Activated naive CD4-positive, alpha-beta T cell treated with anti-CD3 and anti-CD28 coated beads, Interleukin-2, amount 50 U/mL, for 16 hours (primary cell): ENCODE results near the gene ARSG.
"Not testable (repeated sequence)": the region's sequence is repeated elsewhere in the genome, so short reads cannot be mapped to it uniquely, and the experiment has no call there.

Experiments used
- DNase-seq: peaks from one replicate; pipeline ENCODE4 v3.0.0-alpha.2; 2020

Gene ARSG

DNA sequence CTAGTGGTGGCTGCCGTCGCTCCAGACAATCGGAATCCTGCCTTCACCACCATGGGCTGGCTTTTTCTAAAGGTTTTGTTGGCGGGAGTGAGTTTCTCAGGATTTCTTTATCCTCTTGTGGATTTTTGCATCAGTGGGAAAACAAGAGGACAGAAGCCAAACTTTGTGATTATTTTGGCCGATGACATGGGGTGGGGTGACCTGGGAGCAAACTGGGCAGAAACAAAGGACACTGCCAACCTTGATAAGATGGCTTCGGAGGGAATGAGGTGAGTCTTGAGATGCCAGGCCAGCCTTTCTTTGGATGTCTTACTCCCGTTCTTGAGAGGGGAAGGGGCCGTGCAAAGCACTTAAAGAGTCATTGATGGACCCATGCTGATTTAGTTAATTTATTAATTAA is 16.1 kb downstream of the ARSG start:
- no peak for DNase-seq

DNA sequence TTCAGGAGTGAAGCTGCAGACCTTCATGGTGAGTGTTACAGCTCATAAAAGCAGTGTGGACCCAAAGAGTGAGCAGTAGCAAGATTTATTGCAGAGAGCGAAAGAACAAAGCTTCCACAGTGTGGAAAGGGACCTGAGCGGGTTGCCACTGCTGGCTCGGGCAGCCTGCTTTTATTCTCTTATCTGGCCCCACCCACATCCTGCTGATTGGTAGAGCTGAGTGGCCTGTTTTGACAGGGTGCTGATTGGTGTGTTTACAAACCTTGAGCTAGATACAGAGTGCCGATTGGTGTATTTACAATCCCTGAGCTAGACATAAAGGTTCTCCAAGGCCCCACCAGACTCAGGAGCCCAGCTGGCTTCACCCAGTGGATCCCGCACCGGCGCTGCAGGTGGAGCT is 17.2 kb downstream of the ARSG start:
- DNase-seq: not testable (repeated sequence)

DNA sequence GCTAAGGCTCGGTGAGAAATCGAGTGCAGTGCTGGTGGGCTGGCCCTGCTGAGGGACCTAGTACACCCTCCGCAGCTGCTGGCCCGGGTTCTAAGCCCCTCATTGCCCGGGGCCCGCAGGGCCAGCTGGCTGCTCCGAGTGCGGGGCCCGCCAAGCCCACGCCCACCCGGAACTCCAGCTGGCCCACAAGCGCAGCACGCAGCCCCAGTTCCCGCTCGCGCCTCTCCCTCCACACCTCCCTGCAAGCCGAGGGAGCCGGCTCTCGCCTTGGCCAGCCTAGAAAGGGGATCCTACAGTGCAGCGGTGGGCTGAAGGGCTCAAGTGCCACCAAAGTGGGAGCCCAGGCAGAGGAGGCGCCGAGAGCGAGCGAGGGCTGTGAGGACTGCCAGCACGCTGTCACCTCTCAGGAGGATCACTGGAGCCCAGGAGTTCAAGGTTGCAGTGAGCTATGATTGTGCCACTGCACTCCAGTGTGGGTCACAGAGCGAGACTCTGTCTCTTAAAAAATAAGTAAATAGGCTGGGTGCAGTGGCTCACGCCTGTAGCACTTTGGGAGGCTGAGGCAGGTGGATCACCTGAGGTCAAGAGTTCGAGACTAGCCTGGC is 17.9 kb downstream of the ARSG start:
- DNase-seq: not testable (repeated sequence)

DNA sequence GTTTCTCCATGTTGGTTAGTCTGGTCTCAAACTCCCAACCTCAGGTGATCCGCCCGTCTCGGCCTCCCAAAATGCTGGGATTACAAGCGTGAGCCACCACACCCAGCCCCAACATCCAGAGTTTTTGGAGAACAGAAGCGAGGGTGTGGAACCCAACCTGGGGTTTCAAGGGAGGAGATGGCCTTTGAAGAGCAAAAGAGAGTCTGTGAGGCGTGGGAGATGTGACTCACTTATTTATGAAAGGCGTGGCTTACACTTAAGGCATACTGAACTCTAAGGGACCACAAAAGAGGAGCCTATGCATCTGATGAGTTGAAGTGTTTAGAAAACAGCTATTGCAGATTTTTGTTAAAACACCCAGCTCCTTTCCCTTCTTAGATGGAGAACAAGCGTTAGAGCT is 18.9 kb downstream of the ARSG start:
- peak; percentile 39 for DNase-seq

DNA sequence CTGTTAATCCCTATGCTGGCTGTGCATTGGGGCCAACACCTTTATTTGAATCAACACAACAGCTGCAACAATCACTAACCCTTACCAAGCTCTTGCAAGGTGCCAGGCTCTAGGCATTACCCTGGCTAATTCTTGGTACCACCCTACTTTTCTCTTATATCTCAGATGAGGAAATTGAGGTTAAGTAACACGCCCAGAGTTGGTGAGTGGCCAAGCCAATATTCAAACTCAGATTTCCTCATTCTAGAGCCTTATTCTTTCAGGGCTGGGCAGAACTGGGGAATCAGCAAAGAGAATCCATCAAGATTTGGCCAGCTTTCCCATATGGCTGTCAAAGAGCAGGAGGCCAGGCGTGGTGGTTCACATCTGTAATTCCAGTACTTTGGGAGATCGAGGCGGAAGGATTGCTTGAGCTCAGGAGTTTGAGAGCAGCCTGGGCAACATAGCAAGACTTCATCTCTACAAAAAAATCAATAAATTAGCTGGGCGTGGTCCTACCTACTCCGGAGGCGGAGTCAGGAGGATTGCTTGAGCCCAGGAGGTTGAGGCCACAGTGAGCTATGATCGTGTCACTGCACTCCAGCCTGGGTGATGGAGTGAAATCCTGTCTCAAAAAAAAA is 23.7 kb downstream of the ARSG start:
- DNase-seq: no peak

DNA sequence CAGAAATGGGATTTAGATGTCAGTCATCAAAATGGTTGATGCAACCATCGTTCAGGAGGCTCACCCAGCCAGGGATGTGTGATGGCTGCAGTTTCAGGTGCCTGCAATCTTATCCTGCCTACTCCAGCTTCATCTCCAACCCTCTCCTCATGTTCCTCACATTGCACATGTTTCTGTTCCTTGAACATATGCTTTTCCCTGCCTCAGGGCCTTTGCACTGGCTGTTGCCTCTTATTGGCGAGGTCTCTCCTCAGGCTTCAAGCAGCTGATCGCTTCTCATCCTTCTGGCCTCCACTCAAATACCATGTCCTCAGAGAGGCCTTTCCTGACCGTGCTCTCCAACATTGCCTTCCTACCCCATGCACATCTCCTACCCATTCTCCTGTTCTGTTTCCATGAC is 24.6 kb downstream of the ARSG start:
- DNase-seq: no peak

DNA sequence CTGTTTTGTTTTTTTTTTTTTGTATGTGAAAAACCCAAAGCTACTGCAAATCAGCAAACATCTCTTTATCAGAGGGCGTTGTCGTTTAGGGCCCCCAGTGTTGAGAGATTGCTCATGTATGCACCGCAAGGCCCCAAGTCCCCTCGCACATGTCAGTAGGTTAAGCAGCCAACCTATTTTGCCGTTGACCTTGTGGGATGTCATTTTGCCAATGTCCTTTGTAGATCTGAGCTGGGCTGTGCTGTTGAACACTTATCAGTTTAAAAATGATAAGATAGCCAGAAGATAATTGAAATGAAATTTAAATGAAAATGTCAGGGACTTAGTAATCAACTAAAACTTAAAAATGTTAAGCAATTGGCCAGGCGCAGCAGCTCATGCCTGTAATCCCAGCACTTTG is 26.2 kb downstream of the ARSG start:
- DNase-seq: no peak

DNA sequence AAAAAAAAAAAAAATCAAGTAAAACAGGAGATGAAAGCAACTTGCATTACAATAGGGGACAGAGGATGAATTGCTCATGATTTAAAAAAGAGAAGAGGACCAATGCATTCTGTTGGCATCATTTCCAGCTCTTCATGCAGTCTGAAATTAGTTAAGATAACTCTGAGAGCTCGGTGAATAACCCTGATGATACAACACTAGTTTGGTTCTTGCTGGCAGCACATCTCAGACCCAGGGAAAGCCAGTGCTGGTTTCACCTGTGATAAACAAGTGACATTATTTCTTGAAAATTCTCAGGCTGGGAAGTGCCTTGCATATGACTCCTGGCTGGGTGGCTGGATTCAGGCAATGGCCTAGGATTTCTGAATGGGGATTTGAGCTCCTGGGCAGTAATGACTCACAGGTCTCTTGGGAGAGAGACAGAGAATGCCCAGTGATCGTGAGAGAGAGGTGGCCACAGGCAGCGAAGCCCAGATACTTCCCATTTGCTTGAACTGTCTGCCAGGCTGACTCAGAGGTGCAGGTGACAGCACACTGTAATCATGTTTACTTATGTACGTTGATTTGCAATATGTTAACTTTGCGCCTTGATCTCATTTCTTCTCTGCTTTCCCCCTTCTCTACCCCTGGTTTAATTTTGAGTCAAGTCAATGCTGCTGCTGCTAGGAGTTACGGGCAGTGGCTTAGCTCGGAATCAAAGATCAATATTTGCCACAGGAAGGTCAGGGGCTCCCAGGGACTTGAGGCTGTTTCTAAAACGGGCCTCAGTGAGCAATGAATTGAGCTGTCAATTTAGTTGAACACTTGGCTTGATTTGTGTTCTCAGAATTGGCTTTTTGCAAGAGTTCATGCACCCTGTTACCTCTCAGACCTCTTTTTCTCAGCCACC is 27.1 kb downstream of the ARSG start:
- no peak for DNase-seq

DNA sequence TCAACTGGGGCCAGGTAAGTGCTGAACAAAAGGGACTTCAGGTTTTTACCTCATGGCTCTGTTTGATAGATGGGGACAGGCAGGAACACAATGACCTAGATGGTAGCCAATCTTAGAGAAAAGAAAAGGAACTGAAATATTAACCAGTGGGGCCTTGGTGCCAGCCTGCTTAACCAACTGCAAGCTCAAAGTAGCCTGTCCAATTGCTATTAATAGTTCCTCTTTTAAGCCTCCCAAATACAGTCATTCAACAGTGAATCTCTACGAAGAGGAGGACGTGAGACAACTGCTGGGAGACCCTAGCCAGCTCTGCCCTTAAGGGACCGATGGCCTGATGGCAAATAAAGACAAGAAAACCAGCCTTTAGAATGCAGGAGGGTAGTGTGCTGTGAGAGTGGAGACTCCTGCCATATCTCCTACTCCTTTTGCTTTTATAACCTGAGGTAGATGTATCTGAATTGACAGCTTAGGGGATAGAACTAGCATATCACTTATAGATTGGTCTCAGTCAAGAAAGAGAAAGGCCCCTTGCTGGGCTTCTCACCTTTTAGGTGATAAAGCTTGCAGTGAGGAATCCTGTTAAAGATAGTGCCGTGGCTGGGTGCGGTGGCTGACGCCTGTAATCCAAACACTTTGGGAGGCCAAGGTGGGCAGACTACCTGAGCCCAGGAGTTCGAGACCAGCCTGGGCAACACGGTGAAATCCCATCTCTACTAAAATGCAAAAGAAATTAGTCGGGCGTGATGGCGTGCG is 28.3 kb downstream of the ARSG start:
- DNase-seq: no peak

DNA sequence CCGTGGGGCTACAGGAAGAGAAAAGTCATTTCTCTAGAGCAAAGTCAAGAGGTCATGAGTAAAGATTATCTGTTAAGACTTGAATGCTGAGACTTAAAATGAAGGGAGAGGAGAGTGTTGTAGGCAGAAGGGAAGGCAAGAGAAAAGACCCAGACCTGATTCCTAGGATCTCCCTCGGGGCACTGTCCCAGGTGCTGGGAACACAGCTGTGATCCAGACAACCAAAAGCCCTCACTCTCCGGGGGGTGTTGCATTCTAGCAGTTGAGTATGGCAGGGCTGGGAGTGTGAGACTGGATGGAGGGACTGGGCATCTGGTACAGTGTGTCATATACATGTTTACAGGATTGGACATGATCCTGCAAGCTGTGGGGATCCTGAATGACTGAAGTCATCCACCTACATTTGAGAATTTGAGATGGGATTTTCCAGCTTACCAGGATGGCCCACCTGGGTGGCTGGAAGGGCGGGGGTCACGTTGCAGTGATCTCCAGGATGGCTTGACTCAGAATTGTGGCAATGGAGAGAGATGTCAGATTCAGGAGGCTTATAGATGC is 29.1 kb downstream of the ARSG start:
- no peak for DNase-seq

DNA sequence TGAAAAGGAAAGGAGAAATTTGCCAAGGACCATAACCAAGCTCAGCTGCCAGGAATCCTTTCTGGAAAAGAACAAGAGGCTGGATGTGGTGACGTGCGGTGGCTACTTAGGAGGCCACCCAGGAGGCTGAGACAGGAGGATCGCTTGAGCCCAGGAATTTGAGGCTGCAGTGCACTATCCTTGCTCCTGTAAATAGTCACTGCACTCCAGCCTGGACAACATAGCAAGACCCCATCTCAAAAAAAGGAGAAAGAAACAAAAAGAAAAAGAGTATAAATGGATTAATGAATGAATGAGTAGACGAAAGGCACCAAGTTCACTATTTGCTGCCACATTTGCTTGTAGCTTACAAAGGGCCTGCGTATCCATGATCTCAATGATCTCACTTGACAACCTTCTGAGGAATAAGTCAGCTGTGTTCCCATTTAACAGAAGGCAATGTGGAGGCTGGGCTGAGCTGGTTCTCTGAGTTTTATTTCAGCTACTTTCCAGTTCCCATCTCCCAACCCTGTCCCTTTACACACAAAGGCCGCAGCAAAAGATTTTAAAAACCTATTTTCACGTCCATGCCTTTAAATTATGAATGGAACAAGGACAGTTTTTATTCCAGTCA is 29.8 kb downstream of the ARSG start:
- DNase-seq: no peak

DNA sequence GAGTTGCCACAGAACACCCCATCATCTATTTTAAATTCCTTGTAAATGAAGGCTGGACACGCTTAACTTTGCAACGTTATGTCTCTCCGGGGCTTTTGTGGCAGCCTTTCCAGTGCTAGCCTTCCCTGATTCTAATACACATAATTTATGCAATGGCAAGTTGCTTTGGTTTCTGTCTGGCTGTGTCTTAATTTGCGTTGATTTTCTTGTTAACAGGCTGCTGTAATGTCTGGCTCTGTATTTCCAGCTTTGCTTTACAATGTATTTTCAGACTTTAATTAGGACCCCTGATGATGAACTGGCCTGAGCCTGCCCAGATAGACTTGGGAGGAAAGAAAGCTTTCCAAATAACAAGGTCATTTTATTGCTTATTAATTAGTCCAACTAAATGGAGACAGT is 30.3 kb downstream of the ARSG start:
- DNase-seq: no peak

DNA sequence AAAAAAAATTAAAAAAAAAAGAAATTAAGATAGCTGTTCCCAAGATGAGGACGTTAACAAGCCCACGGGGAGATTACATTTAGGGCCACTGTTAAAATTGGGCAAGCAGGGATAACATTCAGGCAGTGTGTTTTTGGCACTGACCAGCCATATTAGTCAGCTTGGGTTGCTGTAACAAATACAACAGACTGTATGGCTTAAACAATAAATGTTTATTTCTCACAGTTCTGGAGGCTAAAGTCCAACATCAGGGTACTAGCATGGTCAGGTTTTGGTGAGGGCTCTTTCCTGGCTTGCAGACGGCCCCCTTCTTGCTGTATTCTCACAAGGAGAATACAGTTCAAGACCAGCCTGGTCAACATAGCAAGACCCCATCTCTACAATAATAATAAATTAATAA is 31.3 kb downstream of the ARSG start:
- no peak for DNase-seq

DNA sequence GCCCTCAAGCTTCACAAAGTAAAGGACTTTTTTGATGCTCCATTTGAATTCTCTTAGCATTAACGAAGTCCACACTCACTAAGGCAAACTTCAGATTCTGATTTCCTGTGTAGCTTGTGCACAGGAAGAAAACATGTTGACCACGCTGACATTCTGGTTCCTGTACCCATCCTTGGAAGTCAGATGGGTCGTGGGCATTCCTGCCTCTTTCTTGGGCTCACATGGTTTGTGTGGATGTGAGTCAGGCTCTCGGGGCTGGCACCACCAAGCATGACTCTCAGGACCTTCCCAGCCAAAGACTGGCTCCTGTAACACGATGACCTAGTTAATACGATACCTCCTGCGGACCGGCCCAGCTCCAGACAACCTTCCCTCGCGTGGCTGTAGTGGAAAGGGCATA is 32.8 kb downstream of the ARSG start:
- DNase-seq: no peak

DNA sequence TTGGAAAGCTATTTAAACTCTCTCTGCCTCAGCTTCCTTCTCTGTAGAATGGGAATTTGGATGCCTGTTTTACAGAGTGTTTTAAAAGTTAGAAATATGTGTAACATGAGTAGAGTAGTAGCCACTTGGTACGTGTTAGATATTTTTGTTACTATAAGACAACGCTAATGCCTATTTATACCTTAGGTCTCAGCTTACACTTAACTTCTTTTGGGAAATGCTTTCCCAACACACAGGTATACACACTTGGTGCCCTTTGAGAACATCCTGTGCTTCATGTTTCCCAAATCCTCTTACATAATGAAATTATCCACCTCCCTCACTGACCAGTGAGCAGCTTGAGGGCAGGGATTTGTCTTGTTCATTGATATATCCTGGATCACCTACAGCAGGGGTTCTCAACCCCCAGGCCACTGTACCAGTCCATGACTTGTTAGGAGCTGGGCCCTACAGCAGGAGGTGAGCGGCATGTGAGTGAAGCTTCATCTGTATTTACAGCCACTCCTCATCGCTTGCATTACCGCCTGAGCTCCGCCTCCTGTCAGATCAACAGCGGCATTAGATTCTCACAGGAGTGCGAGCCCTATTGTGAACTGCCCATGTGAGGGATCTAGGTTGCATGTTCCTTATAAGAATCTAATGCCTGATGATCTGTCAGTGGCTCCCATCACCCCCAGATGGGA is 33.5 kb downstream of the ARSG start:
- DNase-seq: no peak

DNA sequence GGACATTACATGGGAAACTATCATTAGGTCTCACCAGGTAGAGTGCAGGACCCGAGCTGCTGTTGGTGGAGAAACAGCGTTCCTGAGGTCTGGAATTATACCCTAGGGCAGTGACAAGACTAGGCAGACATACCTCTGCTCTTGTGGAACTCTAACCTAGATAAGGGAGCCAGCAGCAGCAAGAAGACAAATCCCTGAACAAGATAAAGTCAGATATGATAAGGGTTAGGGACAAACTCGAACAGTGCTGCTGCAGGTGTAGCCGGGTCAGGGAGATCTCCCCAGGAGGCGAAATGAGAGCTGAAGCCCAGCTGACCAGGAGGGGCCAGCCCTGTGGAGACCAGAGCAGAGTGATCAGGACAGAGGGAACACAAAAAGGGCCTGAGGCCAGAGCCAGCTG is 34.7 kb downstream of the ARSG start:
- no peak for DNase-seq

DNA sequence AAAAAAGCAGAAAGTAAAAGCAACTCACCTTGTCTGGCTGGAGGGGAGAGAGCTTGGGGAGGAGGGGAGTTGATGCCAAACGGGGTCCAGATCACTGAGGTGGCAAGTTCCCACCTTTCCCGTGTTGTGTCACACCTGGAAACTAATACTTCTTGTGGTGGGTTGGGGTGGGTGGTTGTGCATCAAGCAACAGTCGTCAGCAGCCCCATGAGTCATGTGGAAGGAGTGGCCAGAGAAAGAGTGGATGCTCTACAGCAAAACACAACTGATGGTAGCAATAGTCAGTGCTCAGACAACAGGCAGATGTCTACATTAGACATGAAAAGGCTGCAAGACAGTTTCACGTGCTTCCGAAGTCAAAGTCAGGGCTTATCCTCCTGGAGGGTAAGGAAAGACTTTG is 35.4 kb downstream of the ARSG start:
- no peak for DNase-seq

DNA sequence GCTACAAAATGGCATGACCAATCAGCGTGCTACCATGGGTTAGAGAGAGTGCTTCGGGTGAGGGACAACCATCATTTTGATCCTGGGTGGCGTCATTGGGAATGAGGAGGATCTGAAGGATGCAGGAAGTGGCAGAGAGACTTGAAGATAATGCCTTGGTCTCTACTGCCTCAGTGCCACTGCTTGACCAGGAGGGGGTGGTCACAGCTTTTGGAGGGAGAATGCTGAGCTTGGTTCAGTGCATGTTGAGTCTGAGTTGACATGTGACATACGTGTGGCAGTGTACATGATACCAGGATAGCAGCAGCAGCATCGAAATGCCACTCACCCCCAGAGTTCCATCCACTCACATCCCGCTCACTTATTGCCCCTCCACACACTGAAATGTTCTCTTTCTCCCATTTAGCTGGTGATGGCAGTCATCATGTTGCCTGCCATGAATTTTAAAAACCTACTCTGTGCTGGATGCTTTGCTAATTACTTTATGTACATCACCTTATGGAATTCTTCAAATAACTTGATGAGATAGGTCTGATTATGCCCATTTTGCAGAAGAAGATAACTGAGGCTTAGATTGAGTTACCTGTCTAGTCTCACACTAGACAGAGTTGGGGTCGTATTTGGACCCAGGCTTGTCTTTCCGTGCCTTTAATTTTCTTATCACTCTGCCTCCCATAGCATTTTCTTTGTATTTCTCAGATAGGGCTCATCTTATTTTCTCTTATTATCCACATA is 36.7 kb downstream of the ARSG start:
- no peak for DNase-seq

DNA sequence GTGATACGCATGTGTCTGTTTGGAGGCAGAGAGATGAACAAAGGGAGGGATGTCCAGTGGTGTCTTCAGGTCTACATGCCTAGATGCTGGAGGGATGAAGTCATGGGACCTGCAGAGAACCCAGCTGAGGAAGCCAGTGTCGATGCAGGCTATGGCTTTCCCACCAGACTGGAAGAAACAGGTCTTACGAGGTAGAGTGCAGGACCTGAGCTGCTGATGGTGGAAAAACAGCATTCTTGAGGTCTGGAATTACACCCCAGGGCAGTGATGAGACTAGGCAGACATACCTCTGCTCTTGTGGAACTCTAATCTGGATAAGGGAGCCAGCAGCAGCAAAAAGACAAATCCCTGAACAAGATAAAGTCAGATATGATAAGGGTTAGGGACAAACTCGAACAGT is 37.4 kb downstream of the ARSG start:
- no peak for DNase-seq

DNA sequence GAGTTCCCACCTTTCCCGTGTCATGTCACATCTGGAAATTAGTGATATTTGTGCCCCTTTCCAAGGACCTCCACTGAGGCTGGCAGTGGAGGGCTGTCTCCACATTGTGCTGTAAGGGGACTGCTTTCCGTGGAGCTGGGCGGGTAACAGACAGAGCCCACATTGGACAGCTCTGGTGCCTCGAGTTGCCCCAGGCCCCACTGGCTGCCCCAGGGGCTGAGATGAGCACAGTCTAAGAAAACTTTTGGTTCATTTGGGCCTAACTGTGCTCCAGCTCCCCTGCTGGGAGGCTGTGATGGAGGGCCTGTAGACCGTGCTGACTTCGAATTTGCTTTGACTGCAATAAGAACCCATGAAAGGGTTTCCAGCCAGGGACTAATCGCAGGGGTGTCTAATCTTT is 38.0 kb downstream of the ARSG start:
- DNase-seq: no peak

DNA sequence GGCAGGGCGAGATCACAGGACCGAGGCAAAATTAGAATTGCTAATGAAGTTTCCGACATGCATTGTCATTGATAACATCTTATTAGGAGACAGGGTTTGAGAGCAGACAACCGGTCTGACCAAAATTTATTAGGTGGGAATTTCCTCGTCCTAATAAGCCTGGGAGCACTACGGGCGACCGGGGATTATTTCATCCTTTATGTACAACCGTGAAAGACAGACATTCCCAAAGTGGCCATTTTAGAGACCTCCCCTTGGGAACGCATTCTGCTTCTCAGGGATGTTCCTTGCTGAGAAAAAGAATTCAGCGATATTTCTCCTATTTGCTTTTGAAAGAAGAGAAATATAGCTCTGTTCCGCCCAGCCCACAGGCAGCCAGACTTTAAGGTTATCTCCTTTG is 40.6 kb downstream of the ARSG start:
- not testable (repeated sequence) for DNase-seq
